ENCODE measurements around the gene SATB2. TPM values are rescaled to one million over a fixed set of nuclear protein-coding genes. Genes with fewer than 3 reads are reported as not detected.

Gene SATB2
- total RNA-seq, 1 donor from 2014 or later: 20.8 TPM

DNA sequence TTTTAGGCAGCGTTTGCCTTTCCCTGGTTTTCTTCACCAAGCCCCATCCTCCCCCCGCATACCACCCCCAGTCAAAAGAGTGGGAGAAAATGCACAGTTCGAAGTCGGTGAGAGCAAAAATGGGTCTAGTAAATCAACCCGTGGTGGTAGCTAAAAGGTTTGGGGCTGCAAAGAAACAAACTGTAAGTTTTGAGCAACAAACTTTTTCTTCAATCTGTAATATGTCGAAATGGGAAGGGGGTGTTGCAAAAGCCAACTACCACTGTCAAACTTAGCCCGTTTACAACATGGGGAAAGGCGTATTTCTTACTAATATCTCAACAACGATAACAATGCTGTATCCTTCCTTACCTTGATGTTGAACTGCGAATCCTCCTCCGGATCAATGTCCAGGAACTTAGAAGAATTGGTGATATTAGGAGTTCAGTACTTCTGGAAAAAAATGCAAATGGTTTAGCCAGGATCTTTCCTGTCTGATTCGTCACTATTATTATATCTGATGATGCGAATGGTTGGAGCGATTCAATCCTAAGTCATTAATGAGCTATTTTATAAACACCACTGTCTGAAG lies 2.4 kb upstream of the SATB2 start:
- no peak for DNase-seq
- H3K9me3 Mint-ChIP-seq (ENCODE audit: unreplicated experiment): peaks cover 9% of the 10 kb centered on the region
- no peak overlapping the region for H3K27ac Mint-ChIP-seq (ENCODE audit: unreplicated experiment)
- H3K36me3 Mint-ChIP-seq (ENCODE audit: unreplicated experiment): no peaks in the 10 kb centered on the region
- TF ChIP-seq, protein P1, sequence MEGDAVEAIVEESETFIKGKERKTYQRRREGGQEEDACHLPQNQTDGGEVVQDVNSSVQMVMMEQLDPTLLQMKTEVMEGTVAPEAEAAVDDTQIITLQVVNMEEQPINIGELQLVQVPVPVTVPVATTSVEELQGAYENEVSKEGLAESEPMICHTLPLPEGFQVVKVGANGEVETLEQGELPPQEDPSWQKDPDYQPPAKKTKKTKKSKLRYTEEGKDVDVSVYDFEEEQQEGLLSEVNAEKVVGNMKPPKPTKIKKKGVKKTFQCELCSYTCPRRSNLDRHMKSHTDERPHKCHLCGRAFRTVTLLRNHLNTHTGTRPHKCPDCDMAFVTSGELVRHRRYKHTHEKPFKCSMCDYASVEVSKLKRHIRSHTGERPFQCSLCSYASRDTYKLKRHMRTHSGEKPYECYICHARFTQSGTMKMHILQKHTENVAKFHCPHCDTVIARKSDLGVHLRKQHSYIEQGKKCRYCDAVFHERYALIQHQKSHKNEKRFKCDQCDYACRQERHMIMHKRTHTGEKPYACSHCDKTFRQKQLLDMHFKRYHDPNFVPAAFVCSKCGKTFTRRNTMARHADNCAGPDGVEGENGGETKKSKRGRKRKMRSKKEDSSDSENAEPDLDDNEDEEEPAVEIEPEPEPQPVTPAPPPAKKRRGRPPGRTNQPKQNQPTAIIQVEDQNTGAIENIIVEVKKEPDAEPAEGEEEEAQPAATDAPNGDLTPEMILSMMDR (IDR thresholded peaks at IDR 0.05; ENCODE audit: partially characterized antibody, unreplicated experiment): no peak
- H3K4me1 Mint-ChIP-seq (ENCODE audit: low read depth, unreplicated experiment): peaks cover 10% of the 10 kb centered on the region
- H3K4me3 Mint-ChIP-seq (ENCODE audit: unreplicated experiment): peak overlapping the region; percentile 97
- peaks cover 30% of the 10 kb centered on the region for H3K27me3 Mint-ChIP-seq (ENCODE audit: unreplicated experiment)

DNA sequence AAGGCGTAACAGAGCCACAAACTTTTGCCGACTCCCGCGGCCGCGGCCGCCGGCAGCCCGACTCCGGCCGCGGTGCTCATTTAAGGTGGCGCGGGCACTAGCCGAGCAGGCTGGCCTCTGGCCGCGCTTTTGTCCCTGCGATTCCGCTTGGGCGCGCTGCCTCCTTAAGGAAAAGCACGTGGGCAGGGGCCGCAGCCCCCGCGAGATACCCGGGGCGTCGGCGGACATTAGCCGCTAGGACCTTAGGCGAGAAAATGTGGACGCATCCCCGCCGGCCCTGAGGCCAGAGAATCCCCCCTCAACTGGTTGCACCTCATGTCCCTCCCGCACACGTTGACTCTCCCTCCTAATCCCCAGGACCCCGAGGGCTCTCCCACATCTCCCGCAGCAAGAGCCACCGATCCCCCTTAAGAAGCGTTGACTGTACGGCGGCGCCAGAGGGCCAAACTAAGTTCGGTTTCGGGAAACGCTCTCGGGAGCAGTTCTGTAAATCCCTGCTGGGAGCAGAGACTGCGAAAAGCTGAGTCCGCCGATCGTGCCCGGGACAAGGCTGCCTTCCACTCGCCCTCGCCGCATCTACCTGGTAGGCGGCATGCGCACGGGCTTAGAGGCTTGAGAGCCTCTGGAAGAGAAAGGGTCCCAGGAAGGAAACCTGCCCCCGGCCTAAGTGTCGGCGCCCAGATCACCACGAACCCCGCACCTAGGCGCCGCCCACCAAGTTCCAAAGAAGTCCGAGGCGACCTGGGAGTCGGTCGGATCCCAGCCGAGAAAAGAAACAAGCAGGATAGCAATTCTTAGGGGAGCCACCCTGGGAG lies 1.8 kb upstream of the SATB2 start:
- peak overlapping the region; percentile 97 for H3K4me3 Mint-ChIP-seq (ENCODE audit: unreplicated experiment)

DNA sequence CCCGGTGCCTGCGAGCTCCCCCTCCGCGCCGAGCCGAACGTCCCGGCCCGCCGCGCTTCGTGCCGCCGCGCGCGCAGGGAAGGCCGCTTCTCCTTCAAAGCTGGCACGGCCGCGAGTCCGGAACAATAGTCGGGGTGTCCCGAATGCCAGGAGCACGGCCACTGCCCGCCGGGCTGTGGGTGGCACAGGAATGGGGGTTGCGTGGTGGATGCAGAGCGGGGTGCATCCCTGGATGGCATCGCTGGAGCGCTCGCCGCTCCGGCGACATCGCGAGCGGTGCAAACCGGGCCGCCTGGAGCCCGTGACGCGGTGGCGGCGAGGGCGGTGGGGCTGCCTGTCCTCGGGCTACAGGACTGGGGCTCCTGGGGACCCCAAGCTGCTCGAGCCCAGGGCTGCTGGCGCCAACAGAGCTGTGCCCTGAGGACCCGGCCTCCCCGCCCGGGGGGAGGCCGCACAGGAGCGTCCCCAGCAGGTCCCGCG lies 1.1 kb upstream of the SATB2 start:
- H3K27me3 Mint-ChIP-seq (ENCODE audit: unreplicated experiment): peaks cover 27% of the 10 kb centered on the region
- TF ChIP-seq, protein P1 (IDR thresholded peaks at IDR 0.05; ENCODE audit: partially characterized antibody, unreplicated experiment): no peak
- no peak overlapping the region for H3K27ac Mint-ChIP-seq (ENCODE audit: unreplicated experiment)
- no peaks in the 10 kb centered on the region for H3K36me3 Mint-ChIP-seq (ENCODE audit: unreplicated experiment)
- H3K4me1 Mint-ChIP-seq (ENCODE audit: low read depth, unreplicated experiment): peaks cover 10% of the 10 kb centered on the region
- peak overlapping the region; percentile 30 for H3K4me3 Mint-ChIP-seq (ENCODE audit: unreplicated experiment)
- H3K9me3 Mint-ChIP-seq (ENCODE audit: unreplicated experiment): peaks cover 9% of the 10 kb centered on the region
- DNase-seq: no peak

More for the DNA sequence above, 1.8 kb upstream of the SATB2 start:
- TF ChIP-seq, protein P1 (IDR thresholded peaks at IDR 0.05; ENCODE audit: partially characterized antibody, unreplicated experiment): no peak
- peaks cover 27% of the 10 kb centered on the region for H3K27me3 Mint-ChIP-seq (ENCODE audit: unreplicated experiment)
- peak overlapping the region; percentile 93 for H3K27ac Mint-ChIP-seq (ENCODE audit: unreplicated experiment)
- H3K36me3 Mint-ChIP-seq (ENCODE audit: unreplicated experiment): no peaks in the 10 kb centered on the region
- peaks cover 9% of the 10 kb centered on the region for H3K9me3 Mint-ChIP-seq (ENCODE audit: unreplicated experiment)
- H3K4me1 Mint-ChIP-seq (ENCODE audit: low read depth, unreplicated experiment): peaks cover 10% of the 10 kb centered on the region
- DNase-seq: peak; percentile 95

DNA sequence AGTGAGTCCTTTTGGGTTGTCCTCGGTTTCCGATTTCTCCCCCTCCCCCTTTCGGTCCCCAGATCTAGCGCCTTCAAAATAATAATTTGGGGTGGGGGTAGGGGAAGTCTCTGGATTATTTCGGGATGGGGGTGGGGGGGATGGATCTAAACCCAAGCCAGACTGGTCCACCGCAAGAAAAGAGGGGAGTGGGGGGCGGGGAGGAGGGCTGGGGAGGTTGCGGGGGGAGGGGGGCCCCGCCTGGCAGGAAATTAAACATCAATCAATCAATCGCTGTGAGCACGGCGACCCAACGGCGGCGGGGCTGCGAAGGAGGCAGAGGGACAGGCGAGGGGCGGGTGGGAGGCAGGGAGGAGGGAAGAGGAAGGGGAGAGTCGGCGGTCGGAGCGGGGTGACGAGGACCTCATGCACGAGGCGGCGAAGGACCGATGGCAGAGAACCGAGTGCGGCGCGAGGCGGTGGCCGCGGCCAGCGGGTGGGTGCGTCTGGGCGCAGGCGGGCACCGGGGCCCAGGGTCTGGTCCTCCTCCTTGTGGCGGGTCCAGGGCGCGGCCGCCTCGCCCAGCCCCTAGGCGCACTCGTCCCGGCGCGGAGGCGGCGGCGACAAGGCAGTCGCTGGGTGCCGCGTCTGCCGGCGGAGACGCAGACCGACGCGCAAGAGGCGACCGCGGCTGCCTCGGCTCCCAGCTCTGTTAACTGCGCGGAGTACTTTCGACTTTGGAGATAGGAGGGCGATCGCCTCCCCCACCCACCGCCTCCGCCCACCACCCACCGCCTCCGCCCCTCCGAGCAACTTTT lies 468 bp upstream of the SATB2 start:
- Mint-ChIP-seq H3K27ac (ENCODE audit: unreplicated experiment) (no peak overlapping the region), H3K36me3 (ENCODE audit: unreplicated experiment) (no peaks in the 10 kb centered on the region)

More for the DNA sequence above, 468 bp upstream of the SATB2 start:
- Mint-ChIP-seq H3K4me1 (ENCODE audit: low read depth, unreplicated experiment) (peaks cover 10% of the 10 kb centered on the region), H3K9me3 (ENCODE audit: unreplicated experiment) (peaks cover 9% of the 10 kb centered on the region), H3K4me3 (ENCODE audit: unreplicated experiment) (peak overlapping the region; percentile 96), H3K27me3 (ENCODE audit: unreplicated experiment) (peaks cover 27% of the 10 kb centered on the region)
- TF ChIP-seq, protein P1 (IDR thresholded peaks at IDR 0.05; ENCODE audit: partially characterized antibody, unreplicated experiment): no peak
- peak; percentile 77 for DNase-seq
